ENCODE results near the gene TRIM37.
A peak's percentile ranks its signal among the peaks of the same experiment; 100 is the strongest.
"Not testable (repeated sequence)": the region's sequence is repeated elsewhere in the genome, so short reads cannot be mapped to it uniquely, and the experiment has no call there.

Gene TRIM37

DNA sequence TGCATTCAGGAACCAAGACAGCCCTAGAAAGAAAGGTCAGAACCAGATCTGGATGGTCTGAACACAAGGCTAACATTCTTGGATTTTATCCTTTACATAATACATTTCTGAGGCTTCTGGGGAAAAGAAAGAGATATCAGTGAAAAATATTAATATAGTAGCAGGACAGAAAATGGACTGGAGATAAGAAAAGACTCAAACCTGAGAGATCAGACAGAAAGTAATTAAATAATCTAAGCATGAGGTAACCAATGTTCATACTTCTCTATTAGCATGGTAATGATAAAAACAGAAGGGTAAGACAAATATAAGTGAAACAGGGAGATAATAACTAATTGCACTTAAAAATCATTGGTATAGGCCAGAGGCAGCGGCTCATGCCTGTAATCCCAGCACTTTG, 5.5 kb downstream of the TRIM37 start:
- no peak for TF ChIP-seq CTCF (IDR thresholded peaks at IDR 0.05; ENCODE audit: low read depth, low read length)
- no peak for DNase-seq (ENCODE audit: low read depth, low spot score)
- in situ Hi-C loops (cut with HindIII; ENCODE audit: low sequenced_read_pairs), result no loop called here
- H3K4me3 ChIP-seq (ENCODE audit: low read depth, low read length), result no peak overlapping the region

GRCh38 chr17:59097876-59098275, 8.8 kb downstream of the TRIM37 start:
- DNase-seq (ENCODE audit: low read depth, low spot score), result no peak
- no peak for TF ChIP-seq CTCF (IDR thresholded peaks at IDR 0.05; ENCODE audit: low read depth, low read length)
- no peak overlapping the region for H3K4me3 ChIP-seq (ENCODE audit: low read depth, low read length)
- in situ Hi-C loops (cut with HindIII; ENCODE audit: low sequenced_read_pairs), result no loop called here

DNA sequence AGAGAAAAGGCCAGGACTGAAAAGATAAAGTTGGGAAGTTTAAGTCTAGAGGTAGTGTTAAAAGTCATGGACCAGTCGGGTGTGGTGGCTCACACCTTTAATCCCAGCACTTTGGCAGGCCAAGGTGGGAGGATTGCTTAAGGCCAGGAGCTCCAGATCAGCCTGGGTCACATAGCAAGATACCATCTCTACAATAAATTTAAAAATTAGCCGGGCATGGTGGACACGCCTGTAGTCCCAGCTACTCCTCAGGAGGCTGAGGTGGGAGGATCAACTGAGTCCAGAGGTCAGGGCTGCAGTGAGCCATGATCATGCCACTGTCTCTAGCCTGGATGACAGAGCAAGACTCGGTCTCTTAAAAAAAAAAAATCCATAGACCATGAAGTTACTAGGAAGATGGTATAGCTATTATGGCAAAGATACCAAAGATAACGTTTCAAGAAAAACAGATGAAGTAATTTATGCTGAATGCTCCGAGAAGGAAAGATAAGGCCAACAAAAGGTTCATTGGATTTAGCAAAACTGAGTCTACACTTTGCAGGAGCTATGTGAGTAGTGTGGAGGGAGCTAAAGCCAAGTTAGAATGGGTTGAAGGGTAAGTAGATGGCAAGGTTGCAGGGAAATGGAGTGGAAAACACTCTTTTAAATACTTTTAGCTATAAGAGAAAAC, 11.7 kb downstream of the TRIM37 start:
- TF ChIP-seq CTCF (IDR thresholded peaks at IDR 0.05; ENCODE audit: low read depth, low read length), result no peak
- DNase-seq (ENCODE audit: low read depth, low spot score), result no peak
- in situ Hi-C loops (cut with HindIII; ENCODE audit: low sequenced_read_pairs), result no loop called here
- H3K4me3 ChIP-seq (ENCODE audit: low read depth, low read length), result no peak overlapping the region

GRCh38 chr17:59093702-59094231, 12.9 kb downstream of the TRIM37 start:
- peak; percentile 90 for DNase-seq (ENCODE audit: low read depth, low spot score)
- no peak for TF ChIP-seq CTCF (IDR thresholded peaks at IDR 0.05; ENCODE audit: low read depth, low read length)
- in situ Hi-C loops (cut with HindIII; ENCODE audit: low sequenced_read_pairs), result no loop called here
- no peak overlapping the region for H3K4me3 ChIP-seq (ENCODE audit: low read depth, low read length)

GRCh38 chr17:59093145-59093701, 13.5 kb downstream of the TRIM37 start:
- no peak overlapping the region for H3K4me3 ChIP-seq (ENCODE audit: low read depth, low read length)
- in situ Hi-C loops (cut with HindIII; ENCODE audit: low sequenced_read_pairs), result no loop called here
- no peak for TF ChIP-seq CTCF (IDR thresholded peaks at IDR 0.05; ENCODE audit: low read depth, low read length)
- no peak for DNase-seq (ENCODE audit: low read depth, low spot score)

DNA sequence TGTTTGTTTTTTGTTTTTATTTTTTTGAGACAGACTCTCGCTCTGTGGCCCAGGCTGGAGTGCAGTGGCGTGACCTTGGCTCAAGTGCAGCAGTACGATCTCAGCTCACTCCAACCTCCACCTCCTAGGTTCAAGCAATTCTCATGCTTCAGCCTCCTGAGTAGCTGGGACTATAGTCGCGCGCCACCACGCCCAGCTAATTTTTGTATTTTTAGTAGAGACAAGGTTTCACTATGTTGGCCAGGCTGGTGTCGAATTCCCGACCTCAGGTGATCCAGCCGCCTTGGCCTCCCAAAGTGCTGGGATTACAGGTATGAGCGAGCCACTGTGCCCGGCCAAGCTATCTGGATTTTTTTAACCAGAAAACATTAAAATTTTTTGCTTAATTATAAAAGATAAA, 16.1 kb downstream of the TRIM37 start:
- in situ Hi-C loops (cut with HindIII; ENCODE audit: low sequenced_read_pairs); DNase-seq (ENCODE audit: low read depth, low spot score); H3K4me3 ChIP-seq (ENCODE audit: low read depth, low read length): not testable (repeated sequence)

DNA sequence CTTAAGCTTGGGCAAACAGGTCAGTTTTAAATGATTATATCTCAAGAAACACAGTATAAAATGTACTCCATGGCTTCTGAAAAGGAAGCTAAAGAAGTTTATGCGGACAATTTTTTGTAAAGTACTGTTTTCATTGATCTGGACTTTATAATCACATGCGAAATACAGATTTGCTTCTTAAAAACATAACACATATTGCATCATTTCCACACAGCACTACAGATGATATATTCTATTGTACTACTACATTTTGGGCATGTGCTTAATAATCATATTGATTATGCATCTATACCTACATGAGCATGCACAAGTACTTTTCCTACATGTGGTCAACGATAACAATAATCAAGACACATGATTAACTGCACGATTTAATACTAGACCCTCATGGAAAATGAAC, 22.5 kb downstream of the TRIM37 start:
- H3K4me3 ChIP-seq (ENCODE audit: low read depth, low read length), result no peak overlapping the region
- in situ Hi-C loops (cut with HindIII; ENCODE audit: low sequenced_read_pairs), result no loop called here
- TF ChIP-seq CTCF (IDR thresholded peaks at IDR 0.05; ENCODE audit: low read depth, low read length), result no peak
- no peak for DNase-seq (ENCODE audit: low read depth, low spot score)
